Activated T-helper 2 cell treated with anti-CD3 and anti-CD28 coated beads, Interferon-gamma antibody, Interleukin-2, Interleukin-4, amounts not matched to agents 10 μg/mL and 5 μg/mL and 100 μg/mL, durations not matched to agents 14 hours and 24 hours and 36 hours (primary cell): ENCODE data around the gene KLHL4. TPM values are rescaled to one million over a fixed set of nuclear protein-coding genes. Genes with fewer than 3 reads are reported as not detected.
"Not testable (repeated sequence)": the region's sequence is repeated elsewhere in the genome, so short reads cannot be mapped to it uniquely, and the experiment has no call there.

Experiments used
- DNase-seq: peaks from one replicate; pipeline ENCODE4 v3.0.0; 2021; ENCODE audit warnings: low spot score
- H3K27ac Mint-ChIP-seq: one replicate; pipeline ENCODE4 v1.8.0; 2021; ENCODE audit warnings: mixed read lengths
- H3K27me3 Mint-ChIP-seq: one replicate; pipeline ENCODE4 v1.8.0; 2021; ENCODE audit warnings: low read depth, mixed read lengths
- H3K36me3 Mint-ChIP-seq: one replicate; pipeline ENCODE4 v1.8.0; 2021; ENCODE audit warnings: low read depth, mixed read lengths
- H3K4me1 Mint-ChIP-seq: one replicate; pipeline ENCODE4 v1.8.0; 2021; ENCODE audit warnings: low read depth, mixed read lengths
- H3K4me3 Mint-ChIP-seq: one replicate; pipeline ENCODE4 v1.8.0; 2021; ENCODE audit warnings: low read depth, mild to moderate bottlenecking, moderate library complexity, mixed read lengths
- H3K9me3 Mint-ChIP-seq: one replicate; pipeline ENCODE4 v1.8.0; 2021; ENCODE audit warnings: mixed read lengths
- intact Hi-C: fragments of 100-400 bp; cut with micrococcal nuclease; formaldehyde crosslinking; loops from one replicate; pipeline ENCODE4 v1.15.1; 2023
- total RNA-seq: library from RNA; stranded (reverse); gene quantifications from 2 replicates; pipeline ENCODE4 v1.2.3, GENCODE V29; 2022

KLHL4 gene, protein sequence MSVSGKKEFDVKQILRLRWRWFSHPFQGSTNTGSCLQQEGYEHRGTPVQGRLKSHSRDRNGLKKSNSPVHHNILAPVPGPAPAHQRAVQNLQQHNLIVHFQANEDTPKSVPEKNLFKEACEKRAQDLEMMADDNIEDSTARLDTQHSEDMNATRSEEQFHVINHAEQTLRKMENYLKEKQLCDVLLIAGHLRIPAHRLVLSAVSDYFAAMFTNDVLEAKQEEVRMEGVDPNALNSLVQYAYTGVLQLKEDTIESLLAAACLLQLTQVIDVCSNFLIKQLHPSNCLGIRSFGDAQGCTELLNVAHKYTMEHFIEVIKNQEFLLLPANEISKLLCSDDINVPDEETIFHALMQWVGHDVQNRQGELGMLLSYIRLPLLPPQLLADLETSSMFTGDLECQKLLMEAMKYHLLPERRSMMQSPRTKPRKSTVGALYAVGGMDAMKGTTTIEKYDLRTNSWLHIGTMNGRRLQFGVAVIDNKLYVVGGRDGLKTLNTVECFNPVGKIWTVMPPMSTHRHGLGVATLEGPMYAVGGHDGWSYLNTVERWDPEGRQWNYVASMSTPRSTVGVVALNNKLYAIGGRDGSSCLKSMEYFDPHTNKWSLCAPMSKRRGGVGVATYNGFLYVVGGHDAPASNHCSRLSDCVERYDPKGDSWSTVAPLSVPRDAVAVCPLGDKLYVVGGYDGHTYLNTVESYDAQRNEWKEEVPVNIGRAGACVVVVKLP
- total RNA-seq = not detected in 2 replicates

GRCh38 chrX:87517571-87518141 lies at the start of gene KLHL4:
KLHL4 (plus strand) TSS chrX:87517802; CDS start chrX:87517894, 92 bp downstream.
- Mint-ChIP-seq H3K9me3 (no peaks in the 10 kb centered on the region), H3K4me1 (no peaks in the 10 kb centered on the region), H3K36me3 (no peaks in the 10 kb centered on the region), H3K4me3 (no peak within 1 kb of the TSS), H3K27ac (no peak within 1 kb of the TSS), H3K27me3 (no peaks in the 10 kb centered on the region)
- no peak for DNase-seq
- intact Hi-C loops = no loop called here

DNA sequence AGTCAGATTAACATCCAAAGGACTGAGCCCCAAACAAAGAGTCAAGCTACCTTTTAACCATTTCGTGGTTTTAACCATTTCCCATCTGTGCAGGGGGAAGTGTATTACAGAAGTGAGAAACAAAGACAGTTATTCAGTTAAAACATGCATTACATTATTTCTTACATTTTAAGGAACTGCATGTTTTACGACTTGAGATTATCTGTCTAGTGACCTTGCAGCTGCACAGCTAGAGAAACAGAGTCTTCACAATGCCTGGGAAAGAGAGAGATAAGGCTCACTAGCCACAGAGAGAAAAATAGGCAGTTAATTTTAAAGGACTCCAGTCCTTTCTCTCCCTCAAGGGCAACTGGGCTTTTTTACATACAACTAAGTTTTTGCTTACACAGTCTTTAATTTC lies 48.7 kb upstream of the KLHL4 start:
- Mint-ChIP-seq H3K36me3 (no peaks in the 10 kb centered on the region), H3K27me3 (no peaks in the 10 kb centered on the region), H3K4me1 (no peaks in the 10 kb centered on the region), H3K27ac (no peak overlapping the region), H3K9me3 (peaks cover 3% of the 10 kb centered on the region), H3K4me3 (no peak overlapping the region)
- intact Hi-C loops = no loop called here
- DNase-seq = no peak

DNA sequence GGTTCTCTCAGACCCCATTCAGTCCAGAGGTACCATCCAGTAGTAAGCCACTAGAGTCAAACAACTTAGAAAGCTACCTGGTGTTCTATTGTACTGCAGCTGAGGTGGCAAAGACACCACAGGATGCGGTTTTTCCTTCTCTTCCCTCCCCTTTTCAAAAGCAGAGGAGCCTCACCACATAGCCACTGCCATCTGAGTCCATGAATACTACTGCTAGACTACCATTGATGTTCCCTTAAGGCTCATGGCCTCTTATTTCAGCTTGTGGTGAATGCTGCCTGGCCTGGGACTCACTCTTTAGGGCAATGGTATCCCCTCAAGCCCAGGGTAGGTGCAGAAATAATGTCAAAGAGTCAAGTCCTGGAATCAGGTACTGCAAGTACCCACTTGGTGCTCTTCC lies 41.8 kb upstream of the KLHL4 start:
- Mint-ChIP-seq H3K4me1 (no peaks in the 10 kb centered on the region), H3K9me3 (peaks cover 12% of the 10 kb centered on the region), H3K27ac (no peak overlapping the region), H3K27me3 (no peaks in the 10 kb centered on the region), H3K36me3 (no peaks in the 10 kb centered on the region), H3K4me3 (no peak overlapping the region)
- DNase-seq = no peak
- intact Hi-C loops = no loop called here

GRCh38 chrX:87478703-87479102 lies 38.9 kb upstream of the KLHL4 start:
- H3K27me3 Mint-ChIP-seq, H3K27ac Mint-ChIP-seq, H3K4me3 Mint-ChIP-seq, H3K36me3 Mint-ChIP-seq, H3K4me1 Mint-ChIP-seq, DNase-seq, intact Hi-C loops: not testable (repeated sequence)
- H3K9me3 Mint-ChIP-seq = peaks cover 12% of the 10 kb centered on the region

DNA sequence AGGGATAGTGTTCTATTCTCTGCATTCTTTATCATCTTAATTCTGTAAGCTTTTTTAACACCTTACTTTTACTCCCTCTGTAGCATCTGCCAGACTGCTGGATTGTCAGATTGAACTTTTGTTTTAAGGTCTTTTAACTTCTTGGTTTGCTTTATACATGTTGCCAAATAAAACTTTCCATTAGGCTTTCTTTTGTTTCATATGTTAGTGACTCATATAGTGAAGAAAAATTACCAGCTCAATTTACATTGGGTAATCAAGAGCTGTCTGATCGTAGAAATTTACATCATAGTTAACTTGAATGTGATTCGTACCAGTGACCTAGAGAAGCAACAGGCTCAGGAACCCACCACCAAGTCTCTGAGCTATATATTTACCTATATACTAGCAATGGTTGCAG lies 28.5 kb upstream of the KLHL4 start:
- no peak for DNase-seq
- Mint-ChIP-seq H3K27me3 (no peaks in the 10 kb centered on the region), H3K36me3 (no peaks in the 10 kb centered on the region), H3K27ac (no peak overlapping the region), H3K4me3 (no peak overlapping the region), H3K4me1 (no peaks in the 10 kb centered on the region), H3K9me3 (no peaks in the 10 kb centered on the region)
- intact Hi-C loops = no loop called here

DNA sequence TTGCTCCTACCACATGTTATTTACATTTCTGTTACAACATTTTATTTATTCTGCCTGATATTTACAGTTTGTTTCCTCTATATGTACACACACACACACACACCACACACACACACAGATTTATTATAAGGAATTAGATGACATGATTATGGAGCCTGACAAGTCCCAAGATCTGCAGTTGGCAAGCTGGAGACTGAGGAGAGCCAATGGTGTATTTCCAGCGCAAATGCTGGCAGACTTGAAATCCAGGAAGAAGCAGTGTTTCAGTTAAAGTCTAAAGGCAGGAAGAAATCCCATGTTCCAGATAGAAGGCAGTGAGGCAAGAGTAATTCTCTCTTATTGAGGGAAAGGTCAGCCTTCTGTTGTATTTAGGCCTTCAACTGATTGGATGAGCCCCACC lies 1.8 kb upstream of the KLHL4 start:
- no peak overlapping the region for H3K27ac Mint-ChIP-seq
- no peaks in the 10 kb centered on the region for H3K4me1 Mint-ChIP-seq

GRCh38 chrX:87516717-87517121 lies 883 bp upstream of the KLHL4 start:
- intact Hi-C loops = no loop called here
- DNase-seq = no peak

More for the DNA sequence above, 1.8 kb upstream of the KLHL4 start:
- Mint-ChIP-seq H3K36me3 (no peaks in the 10 kb centered on the region), H3K27me3 (no peaks in the 10 kb centered on the region), H3K4me3 (no peak overlapping the region), H3K9me3 (no peaks in the 10 kb centered on the region)
- intact Hi-C loops = no loop called here
- DNase-seq = no peak

DNA sequence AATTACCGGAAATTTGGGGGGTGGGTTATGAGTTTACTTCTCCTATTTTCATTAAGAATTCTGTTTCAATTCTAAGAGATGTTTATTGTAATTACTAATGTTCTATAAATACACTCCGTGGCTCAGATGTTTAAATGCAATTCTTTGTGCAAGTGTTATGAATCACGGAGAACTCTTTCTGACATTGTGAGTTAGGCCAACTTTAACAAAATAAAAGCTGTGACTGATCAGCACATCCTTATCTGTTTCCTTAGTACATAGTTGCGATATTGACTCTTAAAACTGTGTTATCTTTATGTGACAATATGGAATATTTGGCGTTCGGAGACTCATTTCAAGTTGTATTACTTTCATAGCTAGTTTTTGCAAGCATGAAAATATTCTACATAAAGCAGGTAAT lies 902 bp downstream of the KLHL4 start:
- Mint-ChIP-seq H3K36me3 (no peaks in the 10 kb centered on the region), H3K27me3 (no peaks in the 10 kb centered on the region), H3K4me3 (no peak overlapping the region), H3K9me3 (no peaks in the 10 kb centered on the region), H3K4me1 (no peaks in the 10 kb centered on the region), H3K27ac (no peak overlapping the region)
- DNase-seq = no peak
- intact Hi-C loops = no loop called here

More at GRCh38 chrX:87516717-87517121, 883 bp upstream of the KLHL4 start:
- Mint-ChIP-seq H3K27ac (no peak overlapping the region), H3K9me3 (no peaks in the 10 kb centered on the region), H3K4me1 (no peaks in the 10 kb centered on the region), H3K4me3 (no peak overlapping the region), H3K27me3 (no peaks in the 10 kb centered on the region), H3K36me3 (no peaks in the 10 kb centered on the region)

GRCh38 chrX:87525771-87526229 lies 8.2 kb downstream of the KLHL4 start:
- Mint-ChIP-seq H3K36me3 (no peaks in the 10 kb centered on the region), H3K4me3 (no peak overlapping the region), H3K9me3 (no peaks in the 10 kb centered on the region), H3K4me1 (no peaks in the 10 kb centered on the region), H3K27ac (no peak overlapping the region), H3K27me3 (no peaks in the 10 kb centered on the region)
- no peak for DNase-seq
- intact Hi-C loops = no loop called here

- H3K27ac Mint-ChIP-seq = no peak overlapping the region
- no peaks in the 10 kb centered on the region for H3K36me3 Mint-ChIP-seq
- no peaks in the 10 kb centered on the region for H3K9me3 Mint-ChIP-seq
- no peaks in the 10 kb centered on the region for H3K4me1 Mint-ChIP-seq
- H3K27me3 Mint-ChIP-seq = no peaks in the 10 kb centered on the region
- intact Hi-C loops = no loop called here
- H3K4me3 Mint-ChIP-seq = no peak overlapping the region
- no peak for DNase-seq
Observed at GRCh38 chrX:87526281-87526680, 8.7 kb downstream of the KLHL4 start.

GRCh38 chrX:87528487-87528886 lies 10.9 kb downstream of the KLHL4 start:
- H3K4me3 Mint-ChIP-seq = no peak overlapping the region
- no peak for DNase-seq

DNA sequence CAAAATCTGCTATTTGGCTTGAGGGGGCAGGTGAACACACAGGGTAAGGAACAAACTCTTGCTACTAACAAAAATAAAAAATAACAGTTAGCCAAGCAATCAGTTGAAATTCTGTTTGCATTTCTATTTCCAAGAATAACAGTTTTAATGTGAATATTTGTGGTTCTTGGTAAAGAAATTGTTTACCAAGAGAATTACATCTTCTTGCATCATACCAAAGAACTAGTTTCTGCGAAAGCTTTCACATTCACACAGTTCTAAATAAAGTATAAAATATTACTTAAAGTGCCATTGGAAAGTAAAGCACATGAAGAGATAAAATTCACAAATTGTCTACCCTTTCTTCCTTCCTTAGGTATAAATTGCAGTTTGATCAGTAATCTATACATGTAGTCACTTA lies 54.4 kb downstream of the KLHL4 start:
- Mint-ChIP-seq H3K36me3 (no peaks in the 10 kb centered on the region), H3K4me3 (no peak overlapping the region), H3K27me3 (no peaks in the 10 kb centered on the region), H3K4me1 (no peaks in the 10 kb centered on the region), H3K27ac (no peak overlapping the region), H3K9me3 (no peaks in the 10 kb centered on the region)
- intact Hi-C loops = no loop called here
- DNase-seq = no peak

More at GRCh38 chrX:87528487-87528886, 10.9 kb downstream of the KLHL4 start:
- H3K27me3 Mint-ChIP-seq = no peaks in the 10 kb centered on the region
- no peaks in the 10 kb centered on the region for H3K36me3 Mint-ChIP-seq
- H3K4me1 Mint-ChIP-seq = no peaks in the 10 kb centered on the region
- H3K9me3 Mint-ChIP-seq = no peaks in the 10 kb centered on the region
- intact Hi-C loops = no loop called here
- H3K27ac Mint-ChIP-seq = no peak overlapping the region

DNA sequence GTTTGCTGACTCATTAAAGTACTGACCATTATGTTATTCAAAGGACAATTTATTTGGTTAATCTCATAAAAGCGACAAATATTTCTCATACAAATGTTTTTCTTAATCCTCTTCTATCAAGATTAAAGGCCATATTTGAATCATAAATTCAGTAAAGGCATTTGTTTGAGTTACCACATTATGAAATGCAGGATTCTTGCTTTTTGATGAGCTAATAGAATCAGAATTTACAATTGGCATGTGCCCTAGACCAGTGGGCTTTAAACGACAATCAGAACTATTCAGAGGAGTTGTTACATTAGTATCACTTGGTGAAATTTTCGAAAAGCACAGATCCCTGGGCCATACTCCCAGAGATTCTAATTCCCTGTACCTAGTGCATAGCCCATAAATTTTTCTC lies 55.3 kb downstream of the KLHL4 start:
- intact Hi-C loops = no loop called here
- no peak overlapping the region for H3K27ac Mint-ChIP-seq
- DNase-seq = no peak
- H3K4me1 Mint-ChIP-seq = no peaks in the 10 kb centered on the region
- no peaks in the 10 kb centered on the region for H3K27me3 Mint-ChIP-seq
- no peaks in the 10 kb centered on the region for H3K9me3 Mint-ChIP-seq
- no peaks in the 10 kb centered on the region for H3K36me3 Mint-ChIP-seq
- H3K4me3 Mint-ChIP-seq = no peak overlapping the region
